ENCODE results near the gene CS.

DNA sequence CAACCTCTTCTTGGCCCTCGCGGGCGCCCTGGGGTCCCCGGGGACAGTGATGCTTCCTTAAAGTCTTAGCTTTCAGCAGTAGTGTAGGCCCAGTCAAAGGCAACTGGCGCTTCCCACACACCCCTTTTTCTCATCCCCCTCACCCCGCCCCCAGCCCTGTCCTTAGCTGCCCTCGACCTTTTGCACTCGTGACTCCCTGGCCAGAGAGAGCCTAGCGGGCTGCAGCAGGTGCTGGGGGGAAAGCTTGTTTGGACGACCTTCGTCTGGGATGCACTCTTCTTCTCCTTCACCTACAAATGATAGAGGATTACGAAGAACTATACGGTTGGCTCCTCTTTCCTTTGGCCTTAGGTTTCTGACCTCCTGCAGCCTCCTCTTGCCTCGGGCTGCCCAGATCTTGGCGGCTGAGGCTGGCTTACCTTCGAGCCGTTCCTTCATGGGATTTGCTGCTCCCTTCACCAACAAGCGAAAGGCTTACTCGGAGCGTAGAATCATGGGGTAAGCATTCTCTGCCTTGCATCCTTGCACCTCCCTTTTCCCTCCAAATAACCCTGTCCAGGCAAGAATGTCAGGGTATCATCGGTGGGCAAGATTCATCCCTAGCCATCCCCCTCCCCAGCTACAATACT is 32.6 kb downstream of the CS start:
- TF ChIP-seq, protein P1, sequence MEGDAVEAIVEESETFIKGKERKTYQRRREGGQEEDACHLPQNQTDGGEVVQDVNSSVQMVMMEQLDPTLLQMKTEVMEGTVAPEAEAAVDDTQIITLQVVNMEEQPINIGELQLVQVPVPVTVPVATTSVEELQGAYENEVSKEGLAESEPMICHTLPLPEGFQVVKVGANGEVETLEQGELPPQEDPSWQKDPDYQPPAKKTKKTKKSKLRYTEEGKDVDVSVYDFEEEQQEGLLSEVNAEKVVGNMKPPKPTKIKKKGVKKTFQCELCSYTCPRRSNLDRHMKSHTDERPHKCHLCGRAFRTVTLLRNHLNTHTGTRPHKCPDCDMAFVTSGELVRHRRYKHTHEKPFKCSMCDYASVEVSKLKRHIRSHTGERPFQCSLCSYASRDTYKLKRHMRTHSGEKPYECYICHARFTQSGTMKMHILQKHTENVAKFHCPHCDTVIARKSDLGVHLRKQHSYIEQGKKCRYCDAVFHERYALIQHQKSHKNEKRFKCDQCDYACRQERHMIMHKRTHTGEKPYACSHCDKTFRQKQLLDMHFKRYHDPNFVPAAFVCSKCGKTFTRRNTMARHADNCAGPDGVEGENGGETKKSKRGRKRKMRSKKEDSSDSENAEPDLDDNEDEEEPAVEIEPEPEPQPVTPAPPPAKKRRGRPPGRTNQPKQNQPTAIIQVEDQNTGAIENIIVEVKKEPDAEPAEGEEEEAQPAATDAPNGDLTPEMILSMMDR (conservative IDR thresholded peaks at IDR 0.05 in 1 of 2, IDR thresholded peaks at IDR 0.05 in 1 of 2; ENCODE audit: low read depth in 1 of 2, low read length in 2 of 2): no peak
- TF ChIP-seq EZH2 (IDR thresholded peaks at IDR 0.05; ENCODE audit: low read length, missing control alignments): no peak
